Limb (tissue), 2 donors: ENCODE results near the gene DDX4.

Experiments
- DNase-seq, 2 donors: peaks; one replicate each; pipeline ENCODE4 v3.0.0-alpha.2; 2016; ENCODE audit errors: extremely low spot score in 2 of 2

Gene DDX4

DNA sequence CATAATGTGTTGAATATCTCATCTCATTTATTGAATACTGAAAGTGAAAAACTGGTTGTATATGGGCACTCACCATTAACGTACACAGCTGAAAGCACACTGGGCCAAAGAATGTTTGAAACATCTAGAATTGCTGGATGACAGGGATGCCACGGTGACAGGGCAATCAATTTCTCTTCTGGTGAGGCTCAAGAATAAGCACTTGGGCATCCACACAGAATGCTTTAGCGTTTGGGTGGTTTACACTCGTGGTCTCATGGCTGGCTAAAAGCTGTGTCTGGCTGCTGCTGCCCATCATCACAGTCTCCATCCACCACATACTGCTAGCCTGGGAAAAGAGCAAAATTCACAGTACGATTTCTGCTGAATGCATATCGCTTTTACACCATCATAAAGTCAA lies 82.6 kb downstream of the DDX4 start:
- no peak for DNase-seq

- DNase-seq: peak; percentile 8 to 67
Observed at GRCh38 chr5:55821731-55822512, 84.1 kb downstream of the DDX4 start.

- DNase-seq: no peak
Observed at GRCh38 chr5:55823151-55823796, 85.4 kb downstream of the DDX4 start.

- DNase-seq: no peak
Observed at GRCh38 chr5:55829956-55830355, 92.1 kb downstream of the DDX4 start.

- DNase-seq: no peak
Observed at GRCh38 chr5:55832446-55832845, 94.6 kb downstream of the DDX4 start.

- DNase-seq: no peak
Observed at GRCh38 chr5:55836191-55836590, 98.3 kb downstream of the DDX4 start.

GRCh38 chr5:55841976-55842375 lies 104.1 kb downstream of the DDX4 start:
- no peak for DNase-seq

- DNase-seq: no peak
Observed at GRCh38 chr5:55847837-55848236, 110.0 kb downstream of the DDX4 start.

DNA sequence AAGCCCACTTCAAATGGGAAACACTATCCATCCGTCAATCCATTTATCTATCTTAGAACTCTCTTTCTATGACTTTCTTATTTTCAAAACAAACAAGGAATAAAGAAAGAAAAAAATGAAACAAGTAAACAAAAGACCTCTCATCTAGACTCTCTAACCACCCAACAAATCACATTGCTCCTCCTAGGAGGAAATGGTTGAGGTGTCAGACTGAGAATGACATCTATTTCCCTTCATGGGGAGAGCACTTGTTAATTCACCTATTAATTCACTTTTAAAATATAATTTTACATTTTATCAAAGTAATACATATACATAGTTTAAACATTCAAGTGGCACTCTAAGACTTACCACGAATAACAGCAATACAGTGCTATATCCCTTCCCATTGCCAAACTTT lies 110.9 kb downstream of the DDX4 start:
- no peak for DNase-seq

DNA sequence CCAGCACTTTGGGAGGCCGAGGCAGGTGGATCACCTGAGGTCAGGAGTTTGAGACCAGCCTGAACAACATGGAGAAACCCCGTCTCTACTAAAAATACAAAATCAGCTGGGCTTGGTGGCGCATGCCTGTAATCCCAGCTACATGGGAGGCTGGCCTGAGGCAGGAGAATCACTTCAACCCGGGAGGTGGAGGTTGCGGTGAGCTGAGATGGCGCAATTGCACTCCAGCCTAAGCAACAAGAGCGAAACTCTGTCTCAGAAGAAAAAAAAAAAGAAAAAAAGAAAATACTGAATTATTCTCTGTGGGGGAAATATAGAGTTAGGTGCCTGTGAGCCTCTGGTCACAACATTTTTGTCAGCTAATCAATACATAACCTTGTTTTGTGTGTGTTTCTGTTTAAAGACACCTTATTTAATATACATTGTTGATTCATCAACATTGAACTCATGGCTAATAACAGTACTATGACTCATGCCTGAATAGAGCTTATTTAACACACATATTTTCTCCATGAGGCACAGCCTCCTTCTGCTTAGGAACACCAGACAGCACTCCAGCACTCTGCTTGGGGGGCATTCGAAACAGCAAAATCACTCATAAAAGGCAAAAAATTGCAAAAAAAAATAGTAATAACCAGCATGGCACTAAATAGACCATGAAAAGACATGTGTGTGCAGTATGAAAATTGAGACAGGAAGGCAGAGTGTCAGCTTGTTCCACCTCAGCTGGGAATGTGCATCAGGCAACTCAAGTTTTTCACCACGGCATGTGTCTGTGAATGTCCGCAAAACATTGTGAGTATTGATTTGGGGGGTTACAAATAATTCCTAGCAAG lies 113.2 kb downstream of the DDX4 start, which contains the start of gene IL31RA:
TSS of gene IL31RA (plus strand) at position 519 of the 836 bp plus-strand sequence. CDS start at position 733, 214 bp downstream.
- DNase-seq: no peak

DNA sequence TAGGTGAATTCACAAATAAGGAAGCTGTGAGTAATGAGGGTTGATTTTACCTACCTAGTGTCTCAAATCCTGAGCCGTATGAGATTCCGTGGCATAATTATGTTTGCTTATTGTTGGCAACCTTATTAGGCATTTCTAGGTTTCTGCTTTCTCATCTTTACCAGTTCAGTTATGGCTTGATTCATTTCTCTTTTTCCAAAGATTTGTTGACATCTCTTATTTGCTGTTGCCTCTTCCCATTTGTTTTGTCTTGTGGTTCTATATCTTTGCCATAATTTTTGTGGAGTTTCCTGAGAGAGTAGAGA lies 113.8 kb downstream of the DDX4 start:
- no peak for DNase-seq

- no peak for DNase-seq
Observed at GRCh38 chr5:55852503-55852902, 114.6 kb downstream of the DDX4 start.

- DNase-seq: no peak
Observed at GRCh38 chr5:55853041-55853670, 115.3 kb downstream of the DDX4 start.

GRCh38 chr5:55853818-55854217 lies 116.0 kb downstream of the DDX4 start:
- DNase-seq: no peak

DNA sequence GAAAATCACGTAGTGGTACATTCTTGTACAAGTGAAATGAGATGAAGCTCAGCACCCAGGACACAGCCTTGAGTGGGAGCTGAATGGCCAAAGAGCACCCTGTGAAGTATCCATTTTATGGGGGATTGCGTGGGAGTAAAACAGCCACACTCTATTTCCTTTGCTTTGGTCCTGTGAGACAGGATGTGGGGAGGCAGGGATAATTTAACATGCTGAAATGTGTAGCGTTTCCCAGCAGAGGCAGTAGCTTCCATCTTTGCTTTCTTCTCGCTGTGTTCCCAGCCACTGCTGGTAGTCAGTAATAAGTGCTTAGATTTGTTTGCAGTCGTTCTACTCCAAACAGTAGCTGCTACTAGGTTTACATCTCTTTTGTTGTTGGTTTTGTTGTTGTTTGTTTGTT lies 117.6 kb downstream of the DDX4 start:
- DNase-seq: no peak

- no peak for DNase-seq
Observed at GRCh38 chr5:55856516-55857246, 118.8 kb downstream of the DDX4 start.

- DNase-seq: no peak
Observed at GRCh38 chr5:55857247-55857640, 119.4 kb downstream of the DDX4 start.

DNA sequence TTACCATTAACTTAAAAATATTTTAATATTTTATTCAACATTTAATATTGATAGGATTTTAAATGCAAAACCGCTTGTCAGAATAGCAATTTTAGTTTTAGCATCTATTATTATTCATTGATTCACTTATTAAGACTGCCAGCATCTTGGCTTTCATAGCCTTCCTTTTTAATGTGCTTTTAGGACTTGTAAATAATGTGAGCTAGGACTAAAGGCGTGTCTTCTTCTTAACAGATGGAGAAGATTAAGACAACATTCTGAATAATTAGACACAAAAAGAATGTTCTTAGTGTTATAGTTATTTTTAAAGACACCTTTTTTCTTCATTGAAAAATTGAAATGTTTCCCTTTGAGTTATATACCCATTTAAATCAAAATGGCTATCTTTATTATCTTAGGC lies 120.2 kb downstream of the DDX4 start:
- DNase-seq: no peak

GRCh38 chr5:55860288-55860687 lies 122.4 kb downstream of the DDX4 start:
- no peak for DNase-seq

- no peak for DNase-seq
Observed at GRCh38 chr5:55860709-55861108, 122.8 kb downstream of the DDX4 start.
